WERI-Rb-1 (cell line): ENCODE results near the gene MPV17L2.

Source experiments
- DNase-seq: peaks from one replicate; pipeline ENCODE4 v3.0.0-alpha.2; 2020
- H3K27ac ChIP-seq: fragments of 250-450 bp; sonication (Bioruptor Pico); 2 replicates; pipeline ENCODE4 v1.5.1; 2020; ENCODE audit warnings: mild to moderate bottlenecking, moderate library complexity
- H3K27me3 ChIP-seq: fragments of 250-450 bp; sonication (Bioruptor Pico); 2 replicates; pipeline ENCODE4 v1.5.1; 2021; ENCODE audit warnings: mild to moderate bottlenecking, low read depth, moderate library complexity; ENCODE audit not compliant: insufficient read depth, severe bottlenecking
- H3K36me3 ChIP-seq: fragments of 250-450 bp; sonication (Bioruptor Pico); 2 replicates; pipeline ENCODE4 v1.5.1; 2020; ENCODE audit warnings: mild to moderate bottlenecking, moderate library complexity
- H3K4me3 ChIP-seq: 2 replicates; pipeline ENCODE4 v1.5.1; 2011; ENCODE audit warnings: low read depth, mild to moderate bottlenecking, control low read depth, low read length
- H3K9me3 ChIP-seq: fragments of 250-450 bp; sonication (Bioruptor Pico); 2 replicates; pipeline ENCODE4 v1.5.1; 2021; ENCODE audit warnings: mild to moderate bottlenecking, moderate library complexity; ENCODE audit not compliant: severe bottlenecking
- TF ChIP-seq, protein P1 (sequence below): IDR thresholded peaks from 2 replicates; pipeline ENCODE4 v1.5.1; 2011; ENCODE audit warnings: low read depth, mild to moderate bottlenecking, control low read depth, inconsistent platforms, low read length

MPV17L2 gene

DNA sequence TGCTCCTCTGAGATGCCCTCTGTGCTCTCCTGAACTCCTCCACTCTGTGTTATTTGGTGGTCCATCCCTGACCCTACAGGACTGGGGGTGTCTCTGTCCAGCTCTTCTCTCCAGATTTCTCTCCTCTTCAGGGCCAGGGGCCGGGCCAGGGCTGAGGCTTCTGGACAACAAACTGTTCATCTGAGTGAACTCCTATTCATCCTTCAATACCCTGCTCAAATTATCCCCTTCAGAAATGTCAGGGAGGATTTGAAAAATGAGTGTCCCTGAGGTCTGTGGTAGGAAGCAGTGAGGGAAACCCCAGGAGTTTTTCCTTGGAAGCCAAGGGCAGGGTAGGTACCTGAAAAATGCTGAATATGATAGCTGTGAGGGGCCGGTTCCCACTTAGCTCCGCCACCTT, 25.6 kb downstream of the MPV17L2 start:
- no peak for DNase-seq
- H3K9me3 ChIP-seq: no peaks in the 10 kb centered on the region
- H3K36me3 ChIP-seq: no peaks in the 10 kb centered on the region
- no peak overlapping the region for H3K4me3 ChIP-seq
- no peaks in the 10 kb centered on the region for H3K27me3 ChIP-seq
- no peak overlapping the region for H3K27ac ChIP-seq
- TF ChIP-seq, protein P1, sequence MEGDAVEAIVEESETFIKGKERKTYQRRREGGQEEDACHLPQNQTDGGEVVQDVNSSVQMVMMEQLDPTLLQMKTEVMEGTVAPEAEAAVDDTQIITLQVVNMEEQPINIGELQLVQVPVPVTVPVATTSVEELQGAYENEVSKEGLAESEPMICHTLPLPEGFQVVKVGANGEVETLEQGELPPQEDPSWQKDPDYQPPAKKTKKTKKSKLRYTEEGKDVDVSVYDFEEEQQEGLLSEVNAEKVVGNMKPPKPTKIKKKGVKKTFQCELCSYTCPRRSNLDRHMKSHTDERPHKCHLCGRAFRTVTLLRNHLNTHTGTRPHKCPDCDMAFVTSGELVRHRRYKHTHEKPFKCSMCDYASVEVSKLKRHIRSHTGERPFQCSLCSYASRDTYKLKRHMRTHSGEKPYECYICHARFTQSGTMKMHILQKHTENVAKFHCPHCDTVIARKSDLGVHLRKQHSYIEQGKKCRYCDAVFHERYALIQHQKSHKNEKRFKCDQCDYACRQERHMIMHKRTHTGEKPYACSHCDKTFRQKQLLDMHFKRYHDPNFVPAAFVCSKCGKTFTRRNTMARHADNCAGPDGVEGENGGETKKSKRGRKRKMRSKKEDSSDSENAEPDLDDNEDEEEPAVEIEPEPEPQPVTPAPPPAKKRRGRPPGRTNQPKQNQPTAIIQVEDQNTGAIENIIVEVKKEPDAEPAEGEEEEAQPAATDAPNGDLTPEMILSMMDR: no peak

- no peak for DNase-seq
- TF ChIP-seq, protein P1: no peak
- no peak overlapping the region for H3K4me3 ChIP-seq
- no peak overlapping the region for H3K27ac ChIP-seq
- H3K9me3 ChIP-seq: no peaks in the 10 kb centered on the region
- no peaks in the 10 kb centered on the region for H3K36me3 ChIP-seq
- no peaks in the 10 kb centered on the region for H3K27me3 ChIP-seq
Observed at GRCh38 chr19:18219911-18220631, 27.1 kb downstream of the MPV17L2 start.

- H3K27ac ChIP-seq: no peak overlapping the region
- no peaks in the 10 kb centered on the region for H3K36me3 ChIP-seq
- no peak overlapping the region for H3K4me3 ChIP-seq
- no peaks in the 10 kb centered on the region for H3K27me3 ChIP-seq
- no peak for DNase-seq
- no peaks in the 10 kb centered on the region for H3K9me3 ChIP-seq
- TF ChIP-seq, protein P1: no peak
Observed at GRCh38 chr19:18220632-18221275, 27.7 kb downstream of the MPV17L2 start.

GRCh38 chr19:18221815-18222725, 29.1 kb downstream of the MPV17L2 start:
- Histone ChIP-seq H3K4me3 (no peak overlapping the region), H3K36me3 (no peaks in the 10 kb centered on the region), H3K27ac (no peak overlapping the region), H3K27me3 (no peaks in the 10 kb centered on the region), H3K9me3 (no peaks in the 10 kb centered on the region)
- DNase-seq: no peak
- TF ChIP-seq, protein P1: no peak

DNA sequence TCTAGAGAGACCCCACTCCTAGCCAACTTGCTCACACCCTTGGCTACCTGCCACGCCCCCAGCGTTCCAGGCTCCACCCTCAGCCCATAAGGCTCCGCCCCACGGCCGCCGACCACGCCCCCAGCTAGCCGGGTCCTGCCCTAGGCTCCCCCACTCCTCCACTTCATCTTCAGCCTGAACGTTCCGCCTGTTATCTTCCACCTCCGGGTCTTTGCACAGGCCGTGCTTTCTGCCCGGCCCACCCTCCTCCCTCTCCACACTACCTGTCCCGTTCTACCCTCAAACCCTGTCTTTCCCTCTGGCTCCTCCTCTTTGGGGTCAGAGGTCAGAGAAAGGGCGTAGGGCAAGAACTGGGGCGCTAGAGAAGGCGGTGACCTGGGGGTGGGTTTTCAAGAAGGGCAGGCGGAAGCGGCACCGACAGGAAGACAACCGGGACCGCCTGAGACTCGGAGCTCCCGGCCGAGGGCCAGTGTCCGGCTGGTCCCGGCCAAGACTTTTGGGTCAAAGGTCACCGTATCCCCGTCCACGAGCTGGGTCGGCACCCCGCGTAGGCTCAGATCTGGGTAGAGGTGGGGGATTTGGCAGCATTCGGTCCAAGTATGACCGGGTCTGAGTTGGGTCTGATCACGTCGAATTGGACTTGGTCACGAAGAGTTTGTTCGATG, 31.0 kb downstream of the MPV17L2 start:
- peak overlapping the region; percentile 54 for H3K27ac ChIP-seq
- peak overlapping the region; percentile 42 for H3K4me3 ChIP-seq
- no peaks in the 10 kb centered on the region for H3K27me3 ChIP-seq
- TF ChIP-seq, protein P1: no peak
- DNase-seq: peak; percentile 73
- H3K9me3 ChIP-seq: no peaks in the 10 kb centered on the region
- H3K36me3 ChIP-seq: no peaks in the 10 kb centered on the region
